Measurements from ENCODE around the gene BOD1L1. TPM values are rescaled to one million over a fixed set of nuclear protein-coding genes. Genes with fewer than 3 reads are reported as not detected.
A peak's percentile ranks its signal among the peaks of the same experiment; 100 is the strongest.

Gene BOD1L1
- total RNA-seq, 1 donor, result 38.0 TPM

DNA sequence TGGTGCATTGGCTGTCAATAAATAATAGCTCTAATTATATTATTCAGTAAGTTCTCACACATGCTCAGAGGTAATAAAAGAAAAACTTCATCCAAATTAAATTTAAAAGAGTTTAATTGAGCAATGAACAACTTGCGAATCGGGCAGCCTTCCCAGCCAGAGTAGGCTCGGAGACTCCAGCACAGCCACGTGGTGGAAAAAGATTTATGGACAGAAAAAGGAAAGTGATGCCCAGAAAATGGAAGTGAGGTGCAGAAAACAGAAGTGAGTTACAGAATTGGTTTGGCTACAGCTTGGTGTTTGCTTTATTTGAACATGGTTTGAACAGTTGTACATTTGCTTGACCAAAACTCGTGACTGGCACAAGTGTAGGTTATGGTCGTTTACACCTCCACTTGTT lies 13.6 kb upstream of the BOD1L1 start:
- H3K4me3 ChIP-seq (ENCODE audit: low read depth, low read length), result no peak overlapping the region
- TF ChIP-seq CTCF (IDR thresholded peaks at IDR 0.05; ENCODE audit: insufficient read depth, low read length), result no peak
- no peak for DNase-seq (ENCODE audit: low read depth)

- peak; percentile 41 for DNase-seq (ENCODE audit: low read depth)
- no peak overlapping the region for H3K4me3 ChIP-seq (ENCODE audit: low read depth, low read length)
- no peak for TF ChIP-seq CTCF (IDR thresholded peaks at IDR 0.05; ENCODE audit: insufficient read depth, low read length)
These were observed 12.8 kb upstream of the BOD1L1 start for GRCh38 chr4:13640149-13640940.

DNA sequence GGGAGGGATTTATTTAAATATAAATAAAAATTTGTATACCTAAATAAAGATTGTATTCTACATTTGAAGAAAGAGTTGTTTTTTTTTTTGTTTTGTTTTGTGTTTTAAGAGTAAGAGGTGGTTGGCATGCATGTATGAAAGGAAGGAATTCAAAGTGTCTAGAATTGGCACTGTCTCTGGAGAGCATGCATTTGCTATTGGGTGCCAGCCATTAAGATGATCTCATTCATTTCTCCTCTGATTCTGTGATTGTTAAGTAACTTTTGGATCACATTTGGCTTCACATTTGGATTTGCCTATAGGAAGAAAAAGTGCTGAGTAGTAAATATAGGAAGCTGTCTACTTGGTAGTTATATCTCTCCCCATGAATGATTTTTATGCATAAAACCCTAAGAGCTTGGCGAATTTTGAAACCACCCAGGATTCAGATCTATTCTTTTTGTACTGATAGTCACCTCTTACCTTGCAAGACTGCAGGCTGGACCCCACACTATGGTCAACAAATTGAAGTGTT lies 7.8 kb upstream of the BOD1L1 start:
- no peak for TF ChIP-seq CTCF (IDR thresholded peaks at IDR 0.05; ENCODE audit: insufficient read depth, low read length)
- peak; percentile 56 for DNase-seq (ENCODE audit: low read depth)
- no peak overlapping the region for H3K4me3 ChIP-seq (ENCODE audit: low read depth, low read length)

- no peak overlapping the region for H3K4me3 ChIP-seq (ENCODE audit: low read depth, low read length)
- no peak for TF ChIP-seq CTCF (IDR thresholded peaks at IDR 0.05; ENCODE audit: insufficient read depth, low read length)
- no peak for DNase-seq (ENCODE audit: low read depth)
These were observed 6.1 kb upstream of the BOD1L1 start for GRCh38 chr4:13633671-13634070.

DNA sequence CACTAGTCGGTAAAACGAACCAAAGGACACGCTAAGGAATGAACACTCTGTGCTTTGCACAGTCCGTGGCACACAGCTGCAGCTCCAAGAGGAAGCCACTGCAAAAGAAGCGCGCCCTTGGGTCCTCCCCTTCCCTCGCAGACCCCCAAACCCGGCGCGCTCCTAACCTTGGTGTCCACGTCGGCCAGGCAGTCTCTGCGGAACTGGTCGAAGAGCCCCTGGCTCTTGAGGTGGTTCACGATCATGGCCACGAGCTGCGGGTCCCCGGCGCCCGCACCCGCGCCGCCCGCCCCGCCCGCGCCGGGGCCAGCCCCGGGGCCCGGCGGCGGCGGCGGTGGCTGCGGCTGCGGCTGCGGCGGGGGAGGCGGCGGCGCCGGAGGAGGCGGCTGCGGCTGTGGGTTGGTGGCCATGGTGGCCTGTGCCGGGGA lies 333 bp downstream of the BOD1L1 start:
- no peak for TF ChIP-seq CTCF (IDR thresholded peaks at IDR 0.05; ENCODE audit: insufficient read depth, low read length)
- H3K4me3 ChIP-seq (ENCODE audit: low read depth, low read length), result peak overlapping the region; percentile 100
- DNase-seq (ENCODE audit: low read depth), result no peak

DNA sequence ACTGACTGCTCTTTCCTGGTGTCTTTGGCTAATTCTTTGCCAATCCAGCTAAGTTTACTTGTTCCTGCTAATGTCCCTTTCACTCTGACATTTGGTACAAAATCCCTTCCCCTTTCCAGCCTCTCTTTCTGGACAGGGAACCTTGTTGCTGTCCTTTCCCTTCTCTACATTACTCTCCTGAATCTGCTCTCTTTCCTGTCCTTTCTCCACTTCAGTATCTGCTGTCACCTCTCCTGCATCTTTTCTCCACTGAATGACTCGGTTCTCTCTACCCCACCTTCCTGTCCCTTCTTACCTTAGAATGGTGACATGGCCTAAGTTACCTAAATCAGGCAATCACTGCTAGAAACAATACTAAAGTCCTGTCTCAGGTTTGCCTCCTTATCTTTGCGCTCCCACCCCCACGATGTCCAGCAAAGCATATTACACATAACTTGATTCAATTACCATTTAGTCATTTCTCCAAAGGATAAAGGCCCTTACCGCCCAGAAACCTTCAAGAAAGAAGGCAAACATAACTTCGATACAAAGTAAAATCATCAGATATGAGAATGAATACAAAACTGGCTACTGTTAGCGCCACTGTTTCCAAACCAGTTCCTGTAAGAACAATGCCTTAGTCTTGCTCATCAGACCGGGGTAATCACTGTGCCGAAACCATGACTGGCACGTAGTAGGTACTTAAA lies 890 bp downstream of the BOD1L1 start:
- H3K4me3 ChIP-seq (ENCODE audit: low read depth, low read length), result peak overlapping the region; percentile 100
- peak; percentile 20 for DNase-seq (ENCODE audit: low read depth)
- TF ChIP-seq CTCF (IDR thresholded peaks at IDR 0.05; ENCODE audit: insufficient read depth, low read length), result no peak
